ENCODE data around the gene TIMM10B.

The TIMM10B gene

DNA sequence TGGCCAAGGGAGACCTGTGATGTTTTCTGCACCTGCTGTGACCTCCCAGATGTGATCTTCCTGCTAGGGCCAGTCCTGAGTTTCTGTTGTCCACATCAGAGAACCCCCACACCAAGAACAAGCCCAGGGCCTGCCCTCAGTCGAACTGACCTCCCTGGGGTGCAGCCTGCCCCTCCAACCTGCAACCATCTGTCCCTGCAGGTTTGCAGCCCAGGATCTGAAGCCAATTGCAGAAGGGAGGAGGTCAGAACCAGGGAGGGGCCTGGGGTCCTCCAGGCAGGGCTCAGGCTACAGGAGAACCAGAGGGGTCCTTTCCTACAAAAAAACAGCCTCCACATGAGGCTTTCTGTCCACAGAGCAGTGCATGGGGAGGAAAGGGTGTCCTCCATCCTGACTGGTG is 8.4 kb upstream of the TIMM10B start:
- no peak for DNase-seq (ENCODE audit: low read depth)

DNA sequence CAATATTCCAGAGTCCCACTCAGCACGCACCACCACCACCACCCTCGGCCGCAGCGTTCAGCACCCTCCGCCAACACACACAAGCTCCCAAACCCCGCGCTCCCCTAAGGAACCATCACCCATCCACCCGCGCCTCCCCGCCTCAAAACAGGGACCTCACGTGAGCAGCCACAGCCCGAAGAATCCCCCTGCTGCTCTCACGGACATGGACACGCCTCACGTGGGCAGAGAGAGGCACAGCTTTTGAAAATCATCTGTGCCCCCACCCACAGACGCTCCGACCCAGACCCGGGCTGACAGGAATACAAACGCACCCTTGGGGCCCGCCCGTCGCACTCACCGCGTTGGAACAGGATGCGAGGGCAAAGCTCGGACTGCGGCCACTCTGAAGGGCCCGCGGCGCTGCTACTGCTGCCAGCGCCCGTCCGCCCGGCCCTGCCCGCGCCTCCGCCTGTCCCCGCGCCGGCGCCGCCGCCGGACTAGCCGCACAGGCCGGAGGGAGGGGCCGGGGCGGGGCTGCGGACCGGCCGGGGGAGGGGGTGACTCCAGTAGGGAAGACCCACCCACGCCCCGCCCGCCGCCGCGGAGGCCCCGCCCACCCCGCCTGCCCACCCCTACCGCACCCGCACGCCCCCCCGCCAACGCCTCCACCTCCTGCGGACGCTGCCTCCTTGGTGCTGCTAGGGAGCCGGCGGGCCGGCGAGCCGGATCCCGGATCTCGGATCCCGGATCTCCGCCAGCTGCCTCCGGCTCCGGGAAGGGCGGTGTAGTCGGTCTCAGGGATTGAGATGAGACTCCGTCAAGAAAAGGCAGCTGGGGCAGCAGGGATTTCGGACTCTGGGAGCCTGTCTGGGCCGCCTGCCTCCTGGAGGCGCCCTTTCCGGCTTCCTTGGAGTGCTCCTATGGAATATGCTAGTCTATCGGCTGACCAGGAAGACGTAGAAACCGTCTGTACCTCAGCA is 7.6 kb upstream of the TIMM10B start, which contains the start of gene TRIM3:
TRIM3 (minus strand) TSS at position 491 of the 962 bp plus-strand sequence. CDS start 8,246 bp downstream, outside the sequence.
- peak; percentile 89 for DNase-seq (ENCODE audit: low read depth)

DNA sequence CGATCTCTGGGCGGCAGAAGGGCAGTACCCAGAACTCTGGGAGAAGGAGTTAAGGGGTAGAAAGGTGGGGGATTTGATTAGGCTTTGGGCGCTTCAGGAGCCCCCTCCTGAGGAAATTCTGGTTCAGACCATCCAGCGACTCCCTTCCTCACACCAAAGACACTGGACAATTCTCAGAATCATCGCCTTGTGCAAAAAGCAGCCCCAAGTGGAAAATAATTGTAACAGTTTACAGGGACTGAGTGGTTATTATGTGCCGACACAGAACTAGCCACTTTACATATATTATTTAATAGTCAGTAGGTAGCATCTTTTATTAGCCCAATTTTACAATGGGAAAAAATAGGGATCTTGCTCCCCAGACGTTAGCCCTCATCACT is 6.9 kb upstream of the TIMM10B start:
- DNase-seq (ENCODE audit: low read depth): no peak

DNA sequence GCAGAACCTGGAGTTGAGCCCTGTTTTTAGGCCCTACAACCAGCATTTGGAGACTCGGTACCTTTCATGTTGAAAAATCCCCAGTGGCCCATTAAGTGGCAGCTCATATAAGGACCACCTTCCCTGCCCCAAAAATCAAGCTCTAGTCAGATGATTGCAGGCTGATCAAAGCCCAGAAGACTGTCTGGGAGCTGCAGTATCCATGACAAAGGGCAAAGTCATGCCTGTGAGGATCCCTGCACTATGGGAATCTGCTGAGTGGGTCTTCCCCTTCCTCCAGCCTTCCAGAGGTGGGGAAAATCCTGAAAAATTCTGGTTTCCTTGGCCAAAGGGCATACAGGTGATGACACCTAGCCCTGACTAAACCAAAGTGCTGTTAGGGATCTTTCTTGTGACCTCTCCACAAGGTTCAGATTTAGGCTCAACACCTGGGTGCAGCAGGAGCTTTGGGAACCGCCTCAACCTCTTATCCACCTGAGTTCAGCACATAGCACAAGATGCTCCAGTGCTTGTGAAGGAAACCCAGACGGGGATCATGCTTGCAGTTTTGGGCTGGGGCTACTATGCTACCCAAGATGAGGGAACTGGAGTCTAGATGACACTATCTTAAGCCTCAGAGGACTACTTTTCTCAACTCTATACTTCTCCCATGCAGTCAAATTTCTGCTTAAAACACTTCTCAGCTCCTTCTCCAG is 6.3 kb upstream of the TIMM10B start:
- no peak for DNase-seq (ENCODE audit: low read depth)

DNA sequence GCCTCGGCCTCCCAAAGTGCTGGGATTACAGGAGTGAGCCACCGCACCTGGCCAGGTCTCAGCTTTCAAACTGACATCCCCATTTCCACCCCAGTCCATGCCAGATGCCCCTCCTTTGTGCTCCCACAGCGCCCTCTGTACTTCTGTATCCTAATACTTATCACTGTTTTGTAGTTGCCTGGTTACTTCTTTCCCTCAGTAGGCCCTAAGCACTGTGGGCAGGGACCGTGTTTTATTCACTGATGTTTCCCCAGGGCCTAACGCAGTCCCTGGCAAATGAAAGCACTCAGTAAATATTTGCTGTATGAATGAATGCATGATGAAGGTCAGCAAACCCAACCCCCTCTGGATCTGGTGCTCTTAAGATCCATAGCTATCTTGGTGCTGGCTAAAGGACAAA is 5.4 kb upstream of the TIMM10B start:
- DNase-seq (ENCODE audit: low read depth): no peak

DNA sequence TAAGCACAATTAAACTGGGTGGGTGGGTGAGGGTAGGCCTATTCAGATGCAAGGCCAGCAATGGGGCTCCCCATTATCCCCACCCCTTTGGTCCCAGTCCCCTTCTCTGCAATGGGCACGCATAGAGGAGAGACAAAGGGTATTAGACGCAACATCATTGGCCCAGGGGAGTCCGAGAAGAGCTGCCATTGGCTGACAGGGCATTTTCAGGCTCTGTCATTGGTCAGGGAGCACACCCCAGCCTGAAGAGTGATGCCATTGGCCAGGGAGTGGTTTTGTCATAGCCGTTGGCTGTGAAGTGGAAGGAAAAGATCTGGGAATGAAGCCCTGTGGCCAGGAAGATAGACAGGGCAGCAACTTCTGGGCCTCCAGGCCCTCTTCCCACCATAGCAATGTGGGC is 4.7 kb upstream of the TIMM10B start:
- no peak for DNase-seq (ENCODE audit: low read depth)

DNA sequence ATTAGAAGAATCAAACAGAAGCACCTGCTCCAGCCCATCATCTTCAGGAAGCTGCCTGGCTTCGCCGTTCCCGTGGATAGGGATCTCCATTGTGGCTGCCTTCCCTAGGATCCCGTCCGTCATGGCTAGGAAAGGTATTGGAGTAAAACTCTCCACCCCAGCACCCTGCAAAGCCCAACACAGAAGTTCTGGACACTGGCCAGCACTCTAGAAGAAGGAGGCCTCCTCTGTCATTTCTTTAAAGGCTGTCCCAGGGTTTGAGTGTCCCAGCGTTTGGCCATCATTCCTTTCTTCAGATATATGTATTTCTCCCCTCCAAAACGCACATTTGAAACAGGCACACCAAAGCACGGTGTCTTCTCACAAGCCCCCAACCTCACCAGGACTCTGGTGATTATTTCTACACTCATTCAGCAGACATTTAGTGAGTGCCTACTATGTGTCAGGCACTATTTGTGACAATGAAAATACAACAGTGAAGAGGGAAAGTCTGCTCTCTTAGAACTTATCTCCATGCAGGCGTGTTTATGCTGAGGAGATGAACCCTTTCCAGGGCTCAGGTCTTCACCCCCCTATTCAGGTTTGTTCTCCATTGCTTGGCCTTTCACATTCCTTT is 894 bp upstream of the TIMM10B start:
- DNase-seq (ENCODE audit: low read depth): no peak

DNA sequence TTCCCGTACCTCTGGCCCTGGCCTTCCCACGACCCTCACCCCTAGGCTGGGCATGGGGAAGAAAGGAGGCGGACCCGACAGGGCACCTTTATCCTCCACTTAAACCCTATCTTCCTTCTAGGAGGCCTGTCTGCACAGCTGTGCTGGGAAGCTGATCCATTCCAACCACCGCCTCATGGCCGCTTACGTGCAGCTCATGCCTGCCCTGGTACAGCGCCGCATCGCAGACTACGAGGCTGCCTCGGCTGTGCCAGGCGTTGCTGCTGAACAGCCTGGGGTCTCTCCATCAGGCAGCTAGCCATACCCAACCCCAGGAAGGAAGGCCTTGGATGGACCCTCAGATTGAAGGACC is 599 bp downstream of the TIMM10B start:
- DNase-seq (ENCODE audit: low read depth): peak; percentile 35

DNA sequence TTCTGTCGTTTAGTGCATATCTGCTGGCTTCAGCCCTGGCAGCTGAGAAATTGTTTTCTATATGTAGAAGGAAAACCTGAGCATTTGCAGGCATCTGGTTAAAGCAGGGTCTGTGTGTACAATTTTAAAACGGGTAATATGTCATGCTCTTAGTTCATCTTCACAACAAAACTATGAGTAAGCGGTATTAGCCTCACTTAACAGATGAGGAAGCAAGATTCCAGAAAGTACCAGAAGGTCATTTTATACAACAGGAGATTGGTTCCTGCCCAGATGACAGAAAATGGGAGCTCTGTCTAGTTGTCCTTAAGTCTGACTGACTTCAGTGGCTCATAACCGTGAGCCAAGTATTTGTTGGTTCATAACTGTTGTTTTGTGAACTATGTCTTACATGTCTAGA is 1.1 kb downstream of the TIMM10B start:
- peak; percentile 30 for DNase-seq (ENCODE audit: low read depth)

DNA sequence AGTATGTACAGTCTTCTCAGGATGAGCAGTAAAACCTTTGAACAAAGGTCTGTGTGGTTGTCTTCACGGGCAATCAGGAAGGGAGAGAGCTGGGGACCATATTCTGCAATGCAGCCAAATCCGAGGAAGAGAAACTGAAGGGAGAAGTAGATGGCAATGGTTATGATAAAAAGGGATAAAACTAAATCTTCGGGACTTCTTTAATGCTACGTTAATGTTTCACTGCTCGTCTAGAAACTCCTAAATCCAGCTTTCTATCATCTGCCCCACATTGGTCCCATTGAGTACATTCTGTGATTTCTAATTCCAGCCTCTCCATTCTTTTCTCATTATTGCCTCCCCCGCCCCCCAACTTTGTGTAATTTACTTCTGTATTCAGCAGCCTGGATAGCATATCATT is 1.7 kb downstream of the TIMM10B start:
- DNase-seq (ENCODE audit: low read depth): no peak

DNA sequence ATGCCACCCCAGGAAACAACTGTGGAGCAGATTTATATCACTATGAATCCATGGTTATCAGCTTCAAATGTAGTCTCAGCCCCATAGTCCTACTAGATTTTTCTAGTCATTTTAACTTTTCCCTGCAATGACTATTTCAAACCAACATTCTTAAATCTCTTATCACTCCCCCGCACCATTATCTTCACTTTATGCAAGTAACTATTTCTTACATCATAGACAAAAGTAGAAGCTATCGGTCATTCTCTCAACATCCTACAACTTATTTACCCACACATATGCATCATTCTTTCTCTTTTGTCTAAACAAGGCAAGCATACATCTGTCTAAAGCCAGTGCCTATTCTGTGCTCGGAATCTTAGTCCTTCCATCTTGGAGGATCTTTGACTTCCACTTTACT is 4.4 kb downstream of the TIMM10B start:
- DNase-seq (ENCODE audit: low read depth): no peak

DNA sequence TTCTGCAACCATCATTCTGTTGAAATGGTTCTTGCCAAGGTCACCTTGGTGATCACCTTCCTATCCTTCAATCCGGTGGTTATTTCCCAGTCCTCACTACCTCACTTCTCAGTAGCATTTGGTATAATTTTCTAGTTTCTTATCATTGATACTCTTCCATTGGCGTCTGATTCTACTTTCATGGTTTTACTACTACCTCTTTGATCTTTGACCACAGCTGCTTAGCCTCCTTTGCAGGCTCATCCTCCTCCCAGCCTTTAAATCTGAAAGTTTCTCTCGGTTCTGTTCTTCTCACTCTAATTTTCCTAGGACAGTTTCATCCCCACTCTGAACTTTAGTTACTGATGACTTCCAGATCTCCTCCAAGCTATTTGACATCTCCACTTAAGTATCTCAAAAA is 5.0 kb downstream of the TIMM10B start:
- DNase-seq (ENCODE audit: low read depth): no peak

DNA sequence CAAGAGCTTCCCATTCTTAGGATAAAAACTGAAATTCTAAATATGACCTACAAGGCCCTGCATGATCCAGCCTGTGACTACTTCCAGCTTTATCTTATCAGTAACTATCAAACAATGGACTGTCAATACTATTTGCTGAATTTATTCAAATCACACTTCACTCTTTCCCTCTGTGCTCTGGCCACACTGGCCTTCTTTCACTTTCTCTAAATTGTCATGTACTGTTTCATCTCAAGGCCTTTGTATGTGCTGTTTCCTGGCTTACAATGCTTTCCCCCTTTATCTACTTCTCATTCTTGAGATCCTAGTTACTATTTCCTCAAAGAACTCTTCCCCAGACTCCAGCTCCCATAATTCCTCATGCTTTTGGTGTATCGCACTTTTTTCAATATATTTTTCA is 5.6 kb downstream of the TIMM10B start:
- no peak for DNase-seq (ENCODE audit: low read depth)

DNA sequence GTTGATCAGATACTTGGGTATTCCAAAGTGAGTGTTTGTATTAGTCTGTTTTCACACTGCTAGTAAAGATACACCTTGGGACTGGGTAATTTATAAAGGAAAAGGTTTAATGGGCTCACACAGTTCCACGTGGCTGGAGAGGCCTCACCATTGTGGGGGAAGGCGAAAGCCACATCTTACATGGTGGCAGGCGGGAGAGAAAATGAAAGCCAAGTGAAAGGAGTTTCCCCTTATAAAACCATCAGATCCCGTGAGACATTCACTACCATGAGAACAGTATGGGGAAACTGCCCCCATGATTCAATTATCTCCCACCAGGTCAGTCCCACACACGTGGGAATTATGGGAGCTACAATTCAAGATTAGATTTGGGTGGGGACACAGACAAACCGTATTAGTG is 7.0 kb downstream of the TIMM10B start:
- no peak for DNase-seq (ENCODE audit: low read depth)

DNA sequence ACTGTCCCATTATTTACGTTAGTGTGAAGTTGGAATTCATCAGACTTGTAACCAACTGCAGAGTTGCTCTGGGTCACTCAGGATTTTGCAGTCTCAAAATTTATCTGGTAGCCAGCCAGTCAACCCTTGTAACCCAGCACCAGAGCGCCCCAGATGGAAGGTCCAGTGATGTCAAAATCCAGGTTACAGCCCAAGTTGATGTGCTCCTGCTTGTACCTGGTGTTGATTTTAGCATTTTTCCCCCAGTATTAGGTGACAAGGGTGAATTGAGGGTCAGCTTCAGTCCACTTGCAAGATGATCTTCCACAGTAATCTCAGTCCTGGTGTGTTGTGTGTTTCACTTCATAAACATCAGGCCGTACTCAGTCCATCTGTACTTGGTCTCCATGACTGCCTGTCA is 7.5 kb downstream of the TIMM10B start:
- no peak for DNase-seq (ENCODE audit: low read depth)

DNA sequence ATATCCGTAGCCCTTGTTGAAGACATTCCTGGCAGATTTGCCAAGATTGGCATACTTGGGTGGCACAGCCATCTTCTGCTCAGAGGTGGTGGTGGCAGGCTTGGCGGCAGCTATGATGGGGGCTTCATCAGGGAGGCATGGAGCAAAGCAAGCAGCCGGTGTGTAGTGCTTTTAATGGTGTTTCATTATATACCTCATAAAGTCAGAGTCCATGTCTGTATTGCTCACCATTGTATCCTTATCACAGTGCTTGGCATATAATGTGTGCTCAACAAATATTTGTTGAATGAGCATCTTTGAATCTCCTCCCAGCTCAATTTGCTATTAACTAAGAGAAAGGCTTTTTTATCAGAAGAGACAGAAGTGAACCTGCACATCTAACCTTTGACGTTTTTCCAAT is 8.0 kb downstream of the TIMM10B start:
- no peak for DNase-seq (ENCODE audit: low read depth)

DNA sequence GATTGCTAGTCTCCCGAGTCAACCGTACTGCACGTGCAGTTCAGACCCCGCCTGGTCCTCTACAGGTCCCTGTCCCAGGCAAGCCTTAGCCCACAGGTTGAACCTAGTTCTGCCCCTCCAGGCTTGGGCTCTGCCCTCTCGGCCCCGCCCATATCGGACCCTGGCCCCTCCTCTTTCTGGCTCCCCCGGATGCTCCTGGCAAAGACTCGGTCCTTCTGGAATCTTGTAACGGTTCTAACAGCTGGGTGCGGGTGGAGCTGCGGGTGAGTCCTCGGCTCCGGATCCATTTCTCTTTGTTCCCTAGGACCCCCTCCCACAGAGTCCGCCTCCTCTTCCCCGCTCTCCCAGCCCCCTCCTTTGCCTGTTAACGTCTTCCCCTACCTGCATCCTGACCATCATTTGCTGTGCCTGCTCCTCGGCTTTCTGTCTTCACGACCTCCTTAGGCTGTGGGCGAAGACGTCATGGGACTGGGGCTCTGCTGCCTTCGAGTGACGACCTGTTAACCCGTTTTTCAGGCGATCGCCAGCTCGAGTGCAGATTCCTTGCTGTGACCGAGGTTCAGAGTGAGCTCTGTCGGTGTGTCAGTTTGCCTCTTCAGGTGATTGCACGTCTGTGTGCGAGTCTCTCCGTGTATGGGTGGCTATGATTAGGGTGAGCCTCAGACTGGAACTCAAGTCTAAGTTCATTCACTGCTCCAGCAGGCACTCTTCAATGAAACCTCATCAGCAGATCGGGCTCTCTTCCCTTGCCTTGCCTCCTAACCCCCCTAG is 16.0 kb downstream of the TIMM10B start, which contains the start of gene DNHD1:
DNHD1 (plus strand) TSS at position 212 of the 771 bp plus-strand sequence. CDS start 936 bp downstream, outside the sequence.
- DNase-seq (ENCODE audit: low read depth): no peak

DNA sequence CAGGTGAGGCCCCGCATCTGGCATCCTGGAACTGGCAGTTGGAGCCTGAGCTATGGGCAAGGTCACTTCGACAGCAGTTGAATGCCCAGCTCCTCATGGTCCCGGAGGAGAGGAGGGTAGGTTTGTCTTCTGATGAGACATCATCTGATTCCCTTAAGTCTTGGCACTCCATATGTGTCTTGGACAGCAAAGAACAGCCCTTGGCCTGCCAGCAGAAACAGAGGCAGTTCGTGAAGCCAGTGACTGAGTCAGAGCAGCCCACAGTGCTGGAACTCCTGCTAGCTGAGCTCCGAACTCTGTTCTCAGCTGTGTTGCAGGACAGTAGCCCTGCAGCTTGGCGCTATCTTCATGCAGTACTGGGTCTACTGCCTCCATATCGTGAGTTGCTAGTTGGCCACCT is 16.8 kb downstream of the TIMM10B start:
- DNase-seq (ENCODE audit: low read depth): peak; percentile 67

DNA sequence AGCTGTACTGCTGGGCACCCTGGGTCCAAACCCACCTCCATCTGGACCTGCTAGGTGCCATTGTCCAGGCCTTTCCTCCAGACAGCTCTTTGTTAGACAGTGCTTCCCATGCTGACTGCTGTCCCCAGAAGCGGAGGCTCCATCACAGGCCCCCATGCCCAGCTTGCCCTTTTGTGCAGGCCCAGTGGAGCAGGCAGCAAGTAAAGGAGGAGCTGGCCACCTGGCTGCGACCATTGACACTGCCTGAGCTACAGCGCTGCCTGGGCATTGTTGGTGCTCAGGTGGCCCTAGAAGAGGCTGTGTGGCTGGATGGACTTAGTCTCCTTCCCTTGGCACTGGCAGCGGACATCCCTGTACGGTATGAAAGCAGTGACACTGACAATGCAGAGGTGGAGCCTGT is 17.2 kb downstream of the TIMM10B start:
- no peak for DNase-seq (ENCODE audit: low read depth)

DNA sequence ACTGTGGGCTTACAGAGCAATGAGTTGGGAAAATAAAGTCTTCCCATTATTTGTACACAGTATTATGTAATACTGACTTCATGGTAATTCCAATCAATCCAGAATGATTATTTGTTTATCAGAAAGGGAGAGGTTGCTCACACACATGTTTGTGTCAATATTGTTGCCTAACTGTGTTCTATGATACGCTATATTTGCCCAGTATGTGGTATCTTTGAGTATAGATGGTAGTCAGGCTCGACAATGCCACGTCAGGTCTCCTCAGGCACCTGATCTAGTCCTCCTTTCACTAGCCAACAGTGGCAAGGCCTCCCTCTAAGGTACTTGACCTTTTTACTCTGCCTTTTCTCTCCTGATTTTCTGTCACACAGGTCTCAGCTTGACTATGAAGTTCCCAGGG is 21.1 kb downstream of the TIMM10B start:
- no peak for DNase-seq (ENCODE audit: low read depth)

DNA sequence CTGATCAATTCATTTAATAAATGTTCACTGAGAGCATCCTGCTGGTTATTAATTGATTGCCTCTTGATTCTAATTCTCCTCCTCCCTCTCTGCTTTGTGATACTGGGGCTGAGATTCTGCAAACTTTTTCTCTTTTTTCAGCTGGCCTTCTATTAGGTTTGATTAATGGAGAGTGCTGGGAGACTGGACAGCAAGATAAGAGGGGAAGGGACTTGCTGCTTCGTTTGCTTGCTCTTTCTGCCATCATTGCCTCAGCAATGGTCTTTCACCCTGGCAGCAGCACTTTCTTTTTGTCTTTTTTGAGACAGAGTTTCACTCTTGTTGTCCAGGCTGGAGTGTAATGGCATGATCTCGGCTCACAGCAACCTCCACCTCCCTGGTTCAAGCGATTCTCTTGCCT is 22.9 kb downstream of the TIMM10B start:
- no peak for DNase-seq (ENCODE audit: low read depth)

Measured in iris pigment epithelial cell (primary cell).